Prostate gland (tissue), 2 donors: ENCODE results near the gene SPTB. TPM values are rescaled to one million over a fixed set of nuclear protein-coding genes. Genes with fewer than 3 reads are reported as not detected.

Experiments
- DNase-seq: peaks from one replicate; pipeline ENCODE4 v3.0.0-alpha.2; 2019; ENCODE audit warnings: low spot score
- H3K27ac ChIP-seq, 2 donors: fragments of 200-600 bp; sonication (generic); 2 replicates each; pipeline ENCODE4 v1.5.1; 2017 to 2019
- H3K27me3 ChIP-seq: fragments of 200-600 bp; sonication (generic); replicated peaks from 2 replicates; pipeline ENCODE4 v1.5.1; 2019; ENCODE audit not compliant: insufficient read depth
- H3K36me3 ChIP-seq, 2 donors: fragments of 200-600 bp; sonication (generic); 1 replicate in 1 of 2; 2 replicates in 1 of 2; pipeline versions ENCODE4 v1.5.1 to v1.8.1; 2017 to 2019
- H3K4me1 ChIP-seq: fragments of 200-600 bp; sonication (generic); replicated peaks from 2 replicates; pipeline ENCODE4 v1.5.1; 2019
- H3K4me3 ChIP-seq, 2 donors: fragments of 200-600 bp; sonication (generic); 2 replicates each; pipeline ENCODE4 v1.5.1; 2017 to 2019
- H3K9me3 ChIP-seq: fragments of 200-600 bp; sonication (generic); 2 replicates; pipeline ENCODE4 v1.5.1; 2017
- POLR2A ChIP-seq: fragments of 450-650 bp; IDR thresholded peaks from one replicate; pipeline ENCODE4 v1.6.1; 2016; ENCODE audit warnings: antibody characterized with exemption, mild to moderate bottlenecking
- POLR2AphosphoS5 ChIP-seq: sonication (generic); formaldehyde crosslinking; IDR thresholded peaks from one replicate; pipeline ENCODE4 v1.6.1; 2017; ENCODE audit warnings: antibody characterized with exemption
- WGBS: methylation state at CpG from one replicate; pipeline ENCODE4 v1.1.5; 2018; 5-methylcytosine and 5-hydroxymethylcytosine counted together
- intact Hi-C: fragments of 100-400 bp; cut with DNase I; formaldehyde crosslinking; loops from one replicate; pipeline ENCODE4 v1.14.2; 2022
- total RNA-seq, 2 donors: library from RNA; depleted of rRNA; stranded (reverse); fragments of >200 nt; gene quantifications; one replicate each; pipeline ENCODE4 v1.1.0, GENCODE V29; 2016
- TF ChIP-seq, protein P1 (sequence below), 4 experiments: fragments of 200-600 bp in 2 of 4; fragments of 450-650 bp in 2 of 4; sonication (generic) in 2 of 4; IDR thresholded peaks; 1 replicate in 3 of 4; 2 replicates in 1 of 4; pipeline ENCODE4 v1.5.1; 2016 to 2019; ENCODE audit warnings: antibody characterized with exemption in 4 of 4, mild to moderate bottlenecking in 2 of 4, moderate library complexity in 2 of 4

Gene SPTB
- total RNA-seq, 2 donors from 2014 or later = 2.7 to 3.7 TPM

- H3K36me3 ChIP-seq = no peaks in the 10 kb centered on the region
- no peak for DNase-seq
- no peaks in the 10 kb centered on the region for H3K9me3 ChIP-seq
- 87% methylated on average over 2 of the region's 2 CpGs for WGBS
- H3K27ac ChIP-seq = no peak overlapping the region
- H3K4me1 ChIP-seq = no peaks in the 10 kb centered on the region
- intact Hi-C loops = no loop called here
- peaks cover 3% of the 10 kb centered on the region for H3K27me3 ChIP-seq
- no peak overlapping the region for H3K4me3 ChIP-seq
- TF ChIP-seq, protein P1, sequence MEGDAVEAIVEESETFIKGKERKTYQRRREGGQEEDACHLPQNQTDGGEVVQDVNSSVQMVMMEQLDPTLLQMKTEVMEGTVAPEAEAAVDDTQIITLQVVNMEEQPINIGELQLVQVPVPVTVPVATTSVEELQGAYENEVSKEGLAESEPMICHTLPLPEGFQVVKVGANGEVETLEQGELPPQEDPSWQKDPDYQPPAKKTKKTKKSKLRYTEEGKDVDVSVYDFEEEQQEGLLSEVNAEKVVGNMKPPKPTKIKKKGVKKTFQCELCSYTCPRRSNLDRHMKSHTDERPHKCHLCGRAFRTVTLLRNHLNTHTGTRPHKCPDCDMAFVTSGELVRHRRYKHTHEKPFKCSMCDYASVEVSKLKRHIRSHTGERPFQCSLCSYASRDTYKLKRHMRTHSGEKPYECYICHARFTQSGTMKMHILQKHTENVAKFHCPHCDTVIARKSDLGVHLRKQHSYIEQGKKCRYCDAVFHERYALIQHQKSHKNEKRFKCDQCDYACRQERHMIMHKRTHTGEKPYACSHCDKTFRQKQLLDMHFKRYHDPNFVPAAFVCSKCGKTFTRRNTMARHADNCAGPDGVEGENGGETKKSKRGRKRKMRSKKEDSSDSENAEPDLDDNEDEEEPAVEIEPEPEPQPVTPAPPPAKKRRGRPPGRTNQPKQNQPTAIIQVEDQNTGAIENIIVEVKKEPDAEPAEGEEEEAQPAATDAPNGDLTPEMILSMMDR (IDR thresholded peaks at IDR 0.05) = no peak
- TF ChIP-seq POLR2AphosphoS5 (no peak), POLR2A (no peak)
These were observed 8.4 kb downstream of the SPTB start for GRCh38 chr14:64871344-64871743.

DNA sequence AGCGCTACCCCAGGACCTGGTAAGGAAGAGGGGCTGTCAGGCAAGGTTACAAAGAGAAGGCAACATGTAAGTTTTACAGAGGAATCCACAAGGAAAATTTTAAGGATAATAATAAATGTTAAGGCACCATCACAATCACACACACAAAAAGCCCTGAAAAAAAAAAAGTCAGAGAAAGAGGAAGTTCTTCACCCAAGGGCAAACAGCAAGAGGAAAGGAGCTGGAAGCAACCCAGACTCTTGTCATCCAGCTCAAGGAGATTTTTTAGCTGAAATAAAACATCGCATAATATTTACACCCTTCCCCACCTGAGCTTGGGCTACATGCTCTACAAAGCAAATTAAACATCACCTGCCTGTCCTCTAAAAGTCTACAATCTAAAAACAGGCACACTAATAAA lies 9.5 kb downstream of the SPTB start:
- TF ChIP-seq POLR2AphosphoS5 = no peak
- no peak for TF ChIP-seq POLR2A
- TF ChIP-seq, protein P1 (IDR thresholded peaks at IDR 0.05) = no peak
- intact Hi-C loops = no loop called here
- Histone ChIP-seq H3K36me3 (no peaks in the 10 kb centered on the region), H3K27ac (no peak overlapping the region), H3K27me3 (peaks cover 3% of the 10 kb centered on the region), H3K4me1 (no peaks in the 10 kb centered on the region), H3K9me3 (no peaks in the 10 kb centered on the region), H3K4me3 (no peak overlapping the region)
- 69% methylated on average over 2 of the region's 2 CpGs for WGBS
- DNase-seq = no peak

DNA sequence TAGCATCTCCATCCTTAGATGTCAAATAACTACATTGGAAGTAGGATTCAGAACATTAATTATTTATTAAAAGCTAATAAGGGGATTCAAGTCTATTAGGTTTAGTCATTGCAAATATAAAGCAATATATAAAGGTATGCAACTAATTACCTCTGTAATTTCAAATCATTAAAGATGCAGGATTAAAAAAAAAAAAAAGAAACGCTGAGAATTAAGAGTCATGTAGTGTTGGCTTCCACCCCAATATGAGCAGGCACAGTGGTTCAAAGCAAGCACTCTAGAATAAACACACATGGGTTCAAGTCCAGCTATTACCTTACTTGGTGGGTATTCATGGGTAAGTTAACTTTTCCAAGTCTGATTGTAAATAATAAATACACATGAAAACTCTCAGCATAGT lies 10.9 kb downstream of the SPTB start:
- DNase-seq = no peak
- H3K27ac ChIP-seq = no peak overlapping the region
- peaks cover 3% of the 10 kb centered on the region for H3K27me3 ChIP-seq
- no peaks in the 10 kb centered on the region for H3K36me3 ChIP-seq
- no peak for TF ChIP-seq POLR2AphosphoS5
- TF ChIP-seq POLR2A = no peak
- TF ChIP-seq, protein P1 (IDR thresholded peaks at IDR 0.05) = no peak
- no peak overlapping the region for H3K4me3 ChIP-seq
- intact Hi-C loops = no loop called here
- no peaks in the 10 kb centered on the region for H3K9me3 ChIP-seq
- WGBS = 88% methylated on average over 1 of the region's 1 CpG
- no peaks in the 10 kb centered on the region for H3K4me1 ChIP-seq

- Histone ChIP-seq H3K4me3 (no peak overlapping the region), H3K4me1 (no peaks in the 10 kb centered on the region), H3K27me3 (peaks cover 3% of the 10 kb centered on the region), H3K27ac (no peak overlapping the region), H3K9me3 (no peaks in the 10 kb centered on the region), H3K36me3 (no peaks in the 10 kb centered on the region)
- TF ChIP-seq POLR2A = no peak
- TF ChIP-seq, protein P1 (IDR thresholded peaks at IDR 0.05) = no peak
- TF ChIP-seq POLR2AphosphoS5 = no peak
- no peak for DNase-seq
- WGBS = 92% methylated on average over 2 of the region's 2 CpGs
- intact Hi-C loops = no loop called here
These were observed 11.3 kb downstream of the SPTB start for GRCh38 chr14:64868379-64868778.

- no peaks in the 10 kb centered on the region for H3K36me3 ChIP-seq
- no peak overlapping the region for H3K4me3 ChIP-seq
- no peak for DNase-seq
- H3K27me3 ChIP-seq = peaks cover 3% of the 10 kb centered on the region
- no peak for TF ChIP-seq POLR2A
- no peak for TF ChIP-seq POLR2AphosphoS5
- TF ChIP-seq, protein P1 (IDR thresholded peaks at IDR 0.05) = no peak
- no peaks in the 10 kb centered on the region for H3K4me1 ChIP-seq
- intact Hi-C loops = no loop called here
- H3K27ac ChIP-seq = no peak overlapping the region
- no peaks in the 10 kb centered on the region for H3K9me3 ChIP-seq
- WGBS = 89% methylated on average over 3 of the region's 3 CpGs
These were observed 12.5 kb downstream of the SPTB start for GRCh38 chr14:64867182-64867581.
